Measurements from ENCODE around the gene HOXC11.

DNA sequence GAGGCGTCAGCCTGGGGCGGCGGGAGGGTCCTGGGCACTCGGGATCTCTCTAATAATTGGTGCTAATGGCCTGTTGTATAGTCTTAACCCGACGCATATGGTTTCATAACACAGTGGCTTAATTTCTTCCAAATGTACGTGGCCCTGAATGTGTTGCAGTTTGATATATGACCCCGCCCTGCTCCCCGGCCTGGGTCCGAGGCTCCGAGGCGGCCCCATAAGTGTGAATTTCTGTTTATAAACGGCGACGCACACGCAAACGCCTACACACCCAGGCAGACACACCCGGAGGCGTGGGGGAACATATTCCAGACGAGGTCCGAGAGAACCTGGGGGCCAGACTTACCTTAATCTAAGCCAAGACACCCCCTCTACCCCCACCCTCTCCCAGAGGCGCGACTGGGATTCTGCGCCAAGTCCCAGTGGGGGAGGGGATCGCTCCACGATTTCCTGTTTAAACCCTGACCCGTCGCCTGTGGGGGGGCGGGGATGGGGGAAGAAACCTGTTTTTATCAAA, 45.6 kb downstream of the HOXC11 start:
- TF ChIP-seq, protein P1, sequence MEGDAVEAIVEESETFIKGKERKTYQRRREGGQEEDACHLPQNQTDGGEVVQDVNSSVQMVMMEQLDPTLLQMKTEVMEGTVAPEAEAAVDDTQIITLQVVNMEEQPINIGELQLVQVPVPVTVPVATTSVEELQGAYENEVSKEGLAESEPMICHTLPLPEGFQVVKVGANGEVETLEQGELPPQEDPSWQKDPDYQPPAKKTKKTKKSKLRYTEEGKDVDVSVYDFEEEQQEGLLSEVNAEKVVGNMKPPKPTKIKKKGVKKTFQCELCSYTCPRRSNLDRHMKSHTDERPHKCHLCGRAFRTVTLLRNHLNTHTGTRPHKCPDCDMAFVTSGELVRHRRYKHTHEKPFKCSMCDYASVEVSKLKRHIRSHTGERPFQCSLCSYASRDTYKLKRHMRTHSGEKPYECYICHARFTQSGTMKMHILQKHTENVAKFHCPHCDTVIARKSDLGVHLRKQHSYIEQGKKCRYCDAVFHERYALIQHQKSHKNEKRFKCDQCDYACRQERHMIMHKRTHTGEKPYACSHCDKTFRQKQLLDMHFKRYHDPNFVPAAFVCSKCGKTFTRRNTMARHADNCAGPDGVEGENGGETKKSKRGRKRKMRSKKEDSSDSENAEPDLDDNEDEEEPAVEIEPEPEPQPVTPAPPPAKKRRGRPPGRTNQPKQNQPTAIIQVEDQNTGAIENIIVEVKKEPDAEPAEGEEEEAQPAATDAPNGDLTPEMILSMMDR (IDR thresholded peaks at IDR 0.05; ENCODE audit: insufficient read depth, low read length) = no peak
- TF ChIP-seq POLR2AphosphoS5 (IDR thresholded peaks at IDR 0.05; ENCODE audit: low read depth) = no peak
- TF ChIP-seq GABPA (IDR thresholded peaks at IDR 0.05; ENCODE audit: low read depth) = no peak
